GM10266 (cell line): ENCODE results near the gene SDSL.

ENCODE experiments used
- DNase-seq: peaks from one replicate; pipeline ENCODE4 v3.0.0; 2012; ENCODE audit errors: extremely low spot score
- CTCF ChIP-seq: IDR thresholded peaks from 2 replicates; pipeline ENCODE4 v1.5.1; 2012; ENCODE audit warnings: mild to moderate bottlenecking, low read depth; ENCODE audit not compliant: control insufficient read depth, insufficient read depth; ENCODE audit errors: missing control alignments

SDSL gene

GRCh38 chr12:113449839-113450238 lies 27.7 kb downstream of the SDSL start:
- DNase-seq = no peak
- no peak for TF ChIP-seq CTCF

GRCh38 chr12:113452458-113452857 lies 30.3 kb downstream of the SDSL start:
- TF ChIP-seq CTCF = no peak
- DNase-seq = no peak

- TF ChIP-seq CTCF = no peak
- no peak for DNase-seq
Observed at GRCh38 chr12:113453330-113453729, 31.1 kb downstream of the SDSL start.

GRCh38 chr12:113456199-113456598 lies 34.0 kb downstream of the SDSL start:
- DNase-seq = no peak
- TF ChIP-seq CTCF = no peak

- no peak for DNase-seq
- no peak for TF ChIP-seq CTCF
Observed at GRCh38 chr12:113456761-113457160, 34.6 kb downstream of the SDSL start.

- no peak for DNase-seq
- TF ChIP-seq CTCF = no peak
Observed at GRCh38 chr12:113457185-113457584, 35.0 kb downstream of the SDSL start.

- DNase-seq = no peak
- no peak for TF ChIP-seq CTCF
Observed at GRCh38 chr12:113457710-113458109, 35.5 kb downstream of the SDSL start.

- no peak for TF ChIP-seq CTCF
Observed at GRCh38 chr12:113459981-113460380, 37.8 kb downstream of the SDSL start.

More at GRCh38 chr12:113459981-113460380, 37.8 kb downstream of the SDSL start:
- no peak for DNase-seq
